GM12874 (cell line): ENCODE measurements around the gene PTPRG.

Source experiments
- TF ChIP-seq, protein P1 (sequence below): IDR thresholded peaks from 2 replicates; pipeline ENCODE4 v1.5.1; 2011; ENCODE audit warnings: low read depth, mild to moderate bottlenecking, control low read depth, low read length, moderate library complexity; ENCODE audit not compliant: insufficient read depth

PTPRG gene

DNA sequence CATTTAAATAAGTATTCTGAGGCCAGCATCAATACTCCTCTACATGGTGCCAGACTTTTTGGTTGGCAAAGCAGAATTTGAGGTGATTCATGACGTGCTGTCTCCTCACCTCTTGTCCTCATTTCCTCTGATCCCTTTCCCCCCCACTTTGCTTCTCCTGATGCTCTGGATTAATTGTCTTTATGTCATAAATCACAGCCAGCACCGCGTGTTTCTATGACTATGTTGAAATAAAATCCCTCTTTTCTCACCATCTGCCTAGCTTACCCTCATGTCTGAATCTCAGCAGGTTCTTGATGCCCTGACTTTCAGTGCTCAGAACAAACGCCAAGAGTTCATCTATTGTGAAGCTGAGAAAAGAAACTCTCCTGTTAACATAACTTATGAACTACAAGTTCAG lies 19.7 kb upstream of the PTPRG start:
- TF ChIP-seq, protein P1, sequence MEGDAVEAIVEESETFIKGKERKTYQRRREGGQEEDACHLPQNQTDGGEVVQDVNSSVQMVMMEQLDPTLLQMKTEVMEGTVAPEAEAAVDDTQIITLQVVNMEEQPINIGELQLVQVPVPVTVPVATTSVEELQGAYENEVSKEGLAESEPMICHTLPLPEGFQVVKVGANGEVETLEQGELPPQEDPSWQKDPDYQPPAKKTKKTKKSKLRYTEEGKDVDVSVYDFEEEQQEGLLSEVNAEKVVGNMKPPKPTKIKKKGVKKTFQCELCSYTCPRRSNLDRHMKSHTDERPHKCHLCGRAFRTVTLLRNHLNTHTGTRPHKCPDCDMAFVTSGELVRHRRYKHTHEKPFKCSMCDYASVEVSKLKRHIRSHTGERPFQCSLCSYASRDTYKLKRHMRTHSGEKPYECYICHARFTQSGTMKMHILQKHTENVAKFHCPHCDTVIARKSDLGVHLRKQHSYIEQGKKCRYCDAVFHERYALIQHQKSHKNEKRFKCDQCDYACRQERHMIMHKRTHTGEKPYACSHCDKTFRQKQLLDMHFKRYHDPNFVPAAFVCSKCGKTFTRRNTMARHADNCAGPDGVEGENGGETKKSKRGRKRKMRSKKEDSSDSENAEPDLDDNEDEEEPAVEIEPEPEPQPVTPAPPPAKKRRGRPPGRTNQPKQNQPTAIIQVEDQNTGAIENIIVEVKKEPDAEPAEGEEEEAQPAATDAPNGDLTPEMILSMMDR, result no peak

DNA sequence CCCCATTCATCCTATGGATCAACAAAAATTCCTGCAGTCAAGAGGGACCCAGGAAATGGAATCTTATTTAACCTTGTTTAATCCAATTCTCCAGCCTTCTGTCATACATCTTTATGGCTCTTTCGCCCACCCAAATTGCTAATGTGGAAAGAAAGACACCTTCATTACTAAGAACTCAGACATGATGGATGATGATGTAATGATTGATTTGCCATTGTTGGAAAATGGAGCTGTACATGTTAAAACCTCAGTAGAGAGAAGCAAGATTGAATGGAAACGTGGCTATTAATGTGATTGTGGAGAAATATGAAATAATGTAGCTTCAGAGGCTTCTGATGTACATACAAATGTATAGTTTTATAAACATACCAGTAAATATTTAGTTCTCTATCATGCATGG lies 15.7 kb upstream of the PTPRG start:
- TF ChIP-seq, protein P1, result no peak

DNA sequence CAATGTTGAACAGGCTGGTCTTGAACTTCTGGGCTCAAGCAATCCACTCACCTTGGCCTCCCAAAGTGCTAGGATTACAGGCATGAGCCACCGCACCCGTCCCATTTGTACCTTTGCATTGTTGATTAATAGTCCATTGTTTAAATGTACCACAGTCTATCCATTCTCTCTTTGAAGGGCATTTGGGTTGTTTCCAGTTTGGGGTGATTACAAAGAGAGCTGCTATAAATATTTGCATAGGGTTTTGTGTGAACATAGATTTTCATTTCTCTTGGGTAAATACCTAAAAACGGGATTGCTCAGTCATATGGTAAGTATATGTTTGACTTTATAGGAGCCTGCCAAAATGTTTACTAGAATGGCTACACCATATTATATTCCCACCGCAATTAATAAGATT lies 13.7 kb upstream of the PTPRG start:
- TF ChIP-seq, protein P1, result no peak

DNA sequence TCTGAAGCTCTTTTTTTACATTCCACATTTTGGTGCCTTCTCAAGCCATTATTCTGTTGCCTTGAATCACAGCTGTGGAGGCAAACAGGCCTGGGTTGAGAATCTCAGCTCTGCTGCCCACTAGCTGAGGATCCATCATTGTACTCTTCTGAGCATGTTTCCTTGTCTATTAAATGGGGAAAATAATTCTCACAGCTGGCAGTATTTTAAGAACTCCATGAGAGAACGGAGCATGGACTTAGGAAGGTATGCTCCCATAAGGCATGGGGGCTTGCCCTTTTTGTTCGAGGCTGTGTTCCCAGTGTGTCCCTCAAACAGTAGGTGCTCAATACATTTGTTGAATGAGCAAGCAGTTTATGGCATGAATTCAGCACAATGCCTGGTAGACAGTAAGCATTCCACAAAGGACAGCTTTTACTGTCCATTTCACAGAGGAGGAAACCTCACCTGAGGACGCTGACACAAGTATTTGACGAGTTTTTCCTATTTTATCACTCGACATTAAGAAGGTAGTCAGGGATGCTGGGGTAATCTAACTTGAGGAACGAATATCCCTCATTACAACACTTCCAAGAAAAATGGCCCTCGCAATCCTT lies 2.1 kb upstream of the PTPRG start:
- TF ChIP-seq, protein P1, result no peak

DNA sequence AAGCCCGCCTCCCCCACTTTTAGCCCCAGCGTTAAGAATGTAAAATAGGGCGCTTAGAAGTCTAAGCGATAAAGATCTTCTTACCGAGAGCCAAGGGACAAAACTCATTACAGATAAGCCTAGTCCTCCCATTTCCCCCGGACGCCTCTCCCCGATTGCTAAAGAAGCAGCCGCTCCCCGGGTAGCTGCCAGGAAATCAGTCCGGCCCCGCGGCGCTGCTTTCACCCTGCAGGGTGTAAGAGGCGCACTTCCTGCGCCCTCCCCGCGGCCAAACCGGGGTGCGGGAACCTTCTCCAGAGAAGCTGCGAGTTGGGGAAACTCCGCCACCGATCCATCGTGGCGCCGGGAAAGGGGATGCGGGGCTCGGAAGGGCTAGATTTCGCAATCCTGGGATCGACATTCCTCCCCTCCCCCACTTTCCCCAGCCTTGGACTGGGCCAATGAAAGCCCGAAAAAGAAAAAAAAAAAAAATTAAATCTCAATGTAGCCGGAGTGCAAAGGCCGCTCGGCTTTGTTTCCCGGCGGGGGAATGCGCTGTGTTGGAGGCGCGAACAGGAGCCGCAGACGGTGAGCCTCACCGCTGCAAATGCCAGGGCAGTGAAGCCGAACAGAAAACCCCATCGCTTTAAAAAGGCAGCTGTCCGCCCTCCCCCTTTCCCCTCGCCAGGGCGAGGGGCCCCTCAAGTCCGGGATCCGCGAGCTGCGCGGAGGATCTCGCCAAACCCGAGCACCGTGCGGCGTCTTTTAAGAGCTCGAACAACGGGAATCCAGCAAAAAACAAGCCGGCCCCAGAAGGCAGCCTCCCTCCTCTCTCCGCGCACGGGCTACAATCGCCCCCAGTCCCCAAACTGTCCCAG lies 626 bp upstream of the PTPRG start:
- TF ChIP-seq, protein P1, result 0 out of 2 replicates have a peak, but pooled peaks have one; percentile 8

DNA sequence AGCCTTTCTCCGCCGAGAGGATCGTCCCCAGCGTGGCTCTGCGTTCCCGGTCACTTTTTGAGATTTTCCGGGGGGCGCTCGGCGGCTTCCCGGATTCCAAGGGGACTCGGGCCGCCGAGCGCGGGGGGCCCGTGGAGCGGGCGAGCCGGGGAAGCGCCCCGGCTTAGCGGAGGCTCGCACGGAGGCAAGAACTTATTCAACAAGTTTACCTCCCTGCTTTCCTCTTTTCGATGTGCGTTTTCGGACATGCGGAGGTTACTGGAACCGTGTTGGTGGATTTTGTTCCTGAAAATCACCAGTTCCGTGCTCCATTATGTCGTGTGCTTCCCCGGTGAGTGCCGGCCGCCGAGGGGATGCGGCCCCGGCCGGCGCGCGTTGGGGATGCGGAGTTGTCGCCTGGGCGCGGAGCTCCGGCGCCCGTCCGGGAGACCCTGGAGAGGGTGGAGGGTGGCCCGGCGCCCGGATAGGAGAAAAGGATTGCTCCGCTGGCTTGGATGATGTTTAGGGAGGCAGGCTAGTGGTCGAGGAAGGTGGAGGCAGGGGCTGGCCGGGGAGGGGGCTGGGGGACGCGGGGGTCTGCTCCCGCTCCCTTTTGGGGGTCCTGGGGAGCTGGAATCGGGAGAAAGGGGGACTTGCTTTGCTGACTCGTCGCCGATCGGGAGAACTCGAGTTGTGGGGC lies 810 bp downstream of the PTPRG start:
- TF ChIP-seq, protein P1, result no peak

DNA sequence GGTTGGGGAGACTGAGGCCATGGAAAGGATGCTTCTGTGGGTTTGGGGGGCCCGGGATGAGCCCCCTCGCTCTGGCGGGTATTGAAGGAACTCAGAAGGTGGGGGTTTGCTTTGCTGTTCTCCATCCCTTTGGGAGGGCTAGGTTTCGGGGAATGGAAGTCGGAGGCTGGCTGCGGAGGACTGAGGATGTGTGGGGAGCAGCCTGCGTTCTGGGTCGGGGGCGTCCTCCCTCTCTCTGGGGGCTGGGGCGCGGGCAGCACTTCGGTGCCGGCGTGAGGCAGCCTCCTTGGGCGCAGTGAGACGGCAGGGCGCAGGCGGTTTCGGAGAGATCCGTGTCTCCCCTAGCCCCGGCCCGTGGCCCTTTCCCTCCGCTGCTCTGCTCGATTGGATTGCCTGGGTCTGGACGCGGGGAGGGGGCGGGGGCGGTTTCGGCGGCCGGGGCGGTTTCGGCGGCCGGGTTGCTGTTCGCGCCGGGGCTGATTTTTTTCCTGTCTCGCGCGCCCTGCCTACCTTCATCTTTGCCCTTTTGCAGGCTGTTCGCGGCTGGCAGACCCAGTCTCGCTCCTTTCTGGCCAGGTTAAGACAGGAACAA lies 1.4 kb downstream of the PTPRG start:
- TF ChIP-seq, protein P1, result no peak
